HG02852 (cell line): Measurements from ENCODE around the gene HSPB8.

Source experiments
- ATAC-seq: cut with Tn5 transposase; IDR thresholded peaks from one replicate; pipeline ENCODE4 v1.9.1; 2021; ENCODE audit warnings: mild to moderate bottlenecking, moderate library complexity; ENCODE audit not compliant: unreplicated experiment

HSPB8 gene

GRCh38 chr12:119178544-119179334 lies at the start of gene HSPB8:
HSPB8 (plus strand) TSS chr12:119178931; CDS start chr12:119179313, 382 bp downstream.
- ATAC-seq: no peak

- ATAC-seq: no peak
Measured at GRCh38 chr12:119129827-119130434, 48.8 kb upstream of the HSPB8 start.

GRCh38 chr12:119130523-119130922 lies 48.2 kb upstream of the HSPB8 start:
- no peak for ATAC-seq

GRCh38 chr12:119134284-119135072 lies 44.3 kb upstream of the HSPB8 start:
- ATAC-seq: no peak

- no peak for ATAC-seq
Measured at GRCh38 chr12:119136811-119137410, 41.8 kb upstream of the HSPB8 start.

GRCh38 chr12:119139448-119139847 lies 39.3 kb upstream of the HSPB8 start:
- no peak for ATAC-seq

GRCh38 chr12:119145367-119145766 lies 33.4 kb upstream of the HSPB8 start:
- ATAC-seq: no peak

GRCh38 chr12:119147847-119148448 lies 30.8 kb upstream of the HSPB8 start:
- ATAC-seq: no peak

GRCh38 chr12:119149270-119149669 lies 29.5 kb upstream of the HSPB8 start:
- ATAC-seq: no peak

- ATAC-seq: no peak
Measured at GRCh38 chr12:119151445-119152026, 27.2 kb upstream of the HSPB8 start.

- no peak for ATAC-seq
Measured at GRCh38 chr12:119153477-119154434, 25.0 kb upstream of the HSPB8 start.

GRCh38 chr12:119154435-119154818 lies 24.3 kb upstream of the HSPB8 start:
- no peak for ATAC-seq

GRCh38 chr12:119156401-119157044 lies 22.2 kb upstream of the HSPB8 start:
- ATAC-seq: no peak

GRCh38 chr12:119157528-119157927 lies 21.2 kb upstream of the HSPB8 start:
- no peak for ATAC-seq

- no peak for ATAC-seq
Measured at GRCh38 chr12:119157978-119158377, 20.8 kb upstream of the HSPB8 start.

GRCh38 chr12:119158402-119158801 lies 20.3 kb upstream of the HSPB8 start:
- ATAC-seq: no peak

- ATAC-seq: no peak
Measured at GRCh38 chr12:119159844-119160243, 18.9 kb upstream of the HSPB8 start.

GRCh38 chr12:119167902-119168301 lies 10.8 kb upstream of the HSPB8 start:
- no peak for ATAC-seq

GRCh38 chr12:119168721-119169120 lies 10.0 kb upstream of the HSPB8 start:
- no peak for ATAC-seq
